AG20443 (cell line): ENCODE data around the gene ALK.
"Not testable (repeated sequence)": the region's sequence is repeated elsewhere in the genome, so short reads cannot be mapped to it uniquely, and the experiment has no call there.

Experiments used
- DNase-seq: peaks from one replicate; pipeline ENCODE4 v3.0.0; 2012; ENCODE audit warnings: low spot score, mixed read lengths

The ALK gene

GRCh38 chr2:29841386-29842004 lies 79.9 kb downstream of the ALK start:
- peak; percentile 69 for DNase-seq

- DNase-seq, result no peak
Observed at GRCh38 chr2:29839306-29839705, 82.1 kb downstream of the ALK start.

- no peak for DNase-seq
Observed at GRCh38 chr2:29837925-29838324, 83.5 kb downstream of the ALK start.

GRCh38 chr2:29834624-29835023 lies 86.8 kb downstream of the ALK start:
- no peak for DNase-seq

GRCh38 chr2:29834036-29834540 lies 87.3 kb downstream of the ALK start:
- no peak for DNase-seq

- no peak for DNase-seq
Observed at GRCh38 chr2:29831560-29831959, 89.8 kb downstream of the ALK start.

GRCh38 chr2:29829841-29830240 lies 91.5 kb downstream of the ALK start:
- DNase-seq, result no peak

- not testable (repeated sequence) for DNase-seq
Observed at GRCh38 chr2:29824145-29824544, 97.2 kb downstream of the ALK start.

GRCh38 chr2:29821591-29821990 lies 99.8 kb downstream of the ALK start:
- no peak for DNase-seq

- no peak for DNase-seq
Observed at GRCh38 chr2:29819570-29819969, 101.8 kb downstream of the ALK start.

GRCh38 chr2:29817801-29818680 lies 103.3 kb downstream of the ALK start:
- no peak for DNase-seq

- no peak for DNase-seq
Observed at GRCh38 chr2:29817299-29817698, 104.1 kb downstream of the ALK start.

- no peak for DNase-seq
Observed at GRCh38 chr2:29816651-29817050, 104.7 kb downstream of the ALK start.

GRCh38 chr2:29811378-29811777 lies 110.0 kb downstream of the ALK start:
- no peak for DNase-seq

GRCh38 chr2:29810956-29811355 lies 110.4 kb downstream of the ALK start:
- DNase-seq, result no peak

- no peak for DNase-seq
Observed at GRCh38 chr2:29808321-29808720, 113.1 kb downstream of the ALK start.

- no peak for DNase-seq
Observed at GRCh38 chr2:29807082-29807481, 114.3 kb downstream of the ALK start.

- no peak for DNase-seq
Observed at GRCh38 chr2:29806461-29806860, 114.9 kb downstream of the ALK start.

- no peak for DNase-seq
Observed at GRCh38 chr2:29804671-29805070, 116.7 kb downstream of the ALK start.

GRCh38 chr2:29803537-29803936 lies 117.8 kb downstream of the ALK start:
- DNase-seq, result no peak

- DNase-seq, result no peak
Observed at GRCh38 chr2:29802986-29803385, 118.4 kb downstream of the ALK start.

- no peak for DNase-seq
Observed at GRCh38 chr2:29799628-29800027, 121.8 kb downstream of the ALK start.

- no peak for DNase-seq
Observed at GRCh38 chr2:29797916-29798315, 123.5 kb downstream of the ALK start.
